ENCODE data around the gene SH3TC1. TPM values are rescaled to one million over a fixed set of nuclear protein-coding genes. Genes with fewer than 3 reads are reported as not detected.

Gene SH3TC1
- total RNA-seq, 4 donors from 2014 or later, result 13.7 to 18.7 (median 15.2) TPM

DNA sequence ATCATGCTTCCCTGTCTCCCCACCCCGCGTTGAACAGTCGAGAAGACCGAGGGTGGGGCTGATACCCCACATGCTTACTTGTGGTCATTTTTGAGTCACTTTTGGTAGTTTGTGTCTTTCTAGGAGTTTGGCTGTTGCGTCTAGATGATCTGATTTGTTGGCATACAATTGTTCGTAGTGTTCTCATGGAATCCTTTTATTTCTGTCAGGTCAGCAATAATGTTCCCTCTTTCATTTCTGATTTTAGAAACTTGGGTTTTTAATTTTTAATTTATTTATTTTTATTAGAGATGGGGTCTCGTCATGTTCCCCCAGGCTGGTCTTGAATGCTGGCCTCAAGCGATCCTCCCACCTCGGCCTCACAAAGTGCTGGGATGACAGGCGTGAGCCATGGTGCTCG is 30.9 kb downstream of the SH3TC1 start:
- no peak for DNase-seq (ENCODE audit: extremely low spot score)
- intact Hi-C loops (cut with DNase I), result no loop called here
- no peak overlapping the region for H3K27ac ChIP-seq (replicated peaks in 1 of 4)
- no peaks in the 10 kb centered on the region for H3K9me3 ChIP-seq
- no peak overlapping the region for H3K4me3 ChIP-seq
- 97% methylated on average over 11 of the region's 11 CpGs for WGBS
- no peaks in the 10 kb centered on the region for H3K27me3 ChIP-seq
- H3K4me1 ChIP-seq, result peaks cover 13 to 27% (median 18%) of the 10 kb centered on the region in 4 donors
- TF ChIP-seq EP300 (IDR thresholded peaks at IDR 0.05), result no peak
- TF ChIP-seq POLR2AphosphoS5 (IDR thresholded peaks at IDR 0.05), result no peak
- TF ChIP-seq CTCF (IDR thresholded peaks at IDR 0.05), result no peak
- TF ChIP-seq POLR2A (IDR thresholded peaks at IDR 0.05; ENCODE audit: low read depth), result no peak
- H3K36me3 ChIP-seq, result peaks cover 0 to 65% (median 28%) of the 10 kb centered on the region in 4 donors

DNA sequence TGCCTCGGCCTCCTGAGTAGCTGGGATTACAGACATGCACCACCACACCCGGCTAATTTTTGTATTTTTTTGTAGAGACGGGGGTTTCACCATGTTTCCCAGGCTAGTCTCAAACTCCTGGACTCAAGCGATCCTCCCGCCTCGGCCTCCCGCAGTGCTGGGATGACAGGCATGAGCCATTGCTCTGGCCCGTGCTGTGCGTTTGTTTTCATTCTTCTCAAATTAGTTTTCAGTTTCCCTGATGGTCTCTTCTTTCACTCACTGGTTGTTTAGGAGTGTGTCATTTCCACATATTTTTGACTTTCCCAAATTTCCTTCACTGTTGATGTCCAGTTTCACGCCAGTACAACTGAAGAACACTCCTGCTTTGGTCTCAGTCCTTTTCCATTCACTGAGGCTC is 31.8 kb downstream of the SH3TC1 start:
- no peaks in the 10 kb centered on the region for H3K9me3 ChIP-seq
- H3K36me3 ChIP-seq, result peaks cover 0 to 67% (median 35%) of the 10 kb centered on the region in 4 donors
- intact Hi-C loops (cut with DNase I), result no loop called here
- H3K4me3 ChIP-seq, result no peak overlapping the region
- no peaks in the 10 kb centered on the region for H3K27me3 ChIP-seq
- H3K27ac ChIP-seq (replicated peaks in 1 of 4), result no peak overlapping the region
- no peak for TF ChIP-seq CTCF (IDR thresholded peaks at IDR 0.05)
- TF ChIP-seq POLR2A (IDR thresholded peaks at IDR 0.05; ENCODE audit: low read depth), result no peak
- TF ChIP-seq POLR2AphosphoS5 (IDR thresholded peaks at IDR 0.05), result no peak
- TF ChIP-seq EP300 (IDR thresholded peaks at IDR 0.05), result no peak
- DNase-seq (ENCODE audit: extremely low spot score), result no peak
- peaks cover 13 to 25% (median 18%) of the 10 kb centered on the region in 4 donors for H3K4me1 ChIP-seq
- 97% methylated on average over 10 of the region's 10 CpGs for WGBS

GRCh38 chr4:8231551-8232049 is 32.5 kb downstream of the SH3TC1 start:
- intact Hi-C loops (cut with DNase I), result no loop called here
- Histone ChIP-seq H3K4me1 (peaks cover 13 to 19% (median 18%) of the 10 kb centered on the region in 4 donors), H3K27me3 (no peaks in the 10 kb centered on the region), H3K27ac (replicated peaks in 1 of 4) (no peak overlapping the region), H3K36me3 (peaks cover 0 to 72% (median 41%) of the 10 kb centered on the region in 4 donors), H3K4me3 (no peak overlapping the region), H3K9me3 (no peaks in the 10 kb centered on the region)
- DNase-seq (ENCODE audit: extremely low spot score), result no peak
- 93% methylated on average over 12 of the region's 21 CpGs for WGBS
- TF ChIP-seq EP300 (IDR thresholded peaks at IDR 0.05) (no peak), POLR2A (IDR thresholded peaks at IDR 0.05; ENCODE audit: low read depth) (no peak), POLR2AphosphoS5 (IDR thresholded peaks at IDR 0.05) (no peak)

DNA sequence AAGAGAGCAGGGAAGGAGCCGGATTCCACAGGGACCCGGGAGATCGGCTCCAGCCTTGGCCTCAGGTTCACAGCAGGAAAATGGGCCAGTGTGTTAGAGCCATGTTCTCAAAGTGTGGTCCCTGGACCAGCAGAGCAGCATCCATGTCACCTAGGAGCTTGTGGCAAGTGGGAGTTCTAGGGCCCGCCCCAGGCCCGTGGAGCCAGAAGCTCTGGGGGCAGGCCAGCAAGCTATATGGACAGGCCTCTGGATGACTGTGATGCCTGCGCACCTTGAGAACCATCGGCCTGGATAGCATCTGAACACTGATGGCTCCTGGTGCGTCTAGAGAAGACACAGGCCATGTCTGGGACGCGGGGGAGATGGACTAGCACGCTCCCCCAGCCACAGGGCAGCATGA is 33.7 kb downstream of the SH3TC1 start:
- Histone ChIP-seq H3K27ac (replicated peaks in 1 of 4) (no peak overlapping the region), H3K4me3 (no peak overlapping the region), H3K9me3 (no peaks in the 10 kb centered on the region), H3K36me3 (peaks cover 0 to 71% (median 42%) of the 10 kb centered on the region in 4 donors), H3K4me1 (peaks cover 13 to 14% (median 13%) of the 10 kb centered on the region in 4 donors), H3K27me3 (no peaks in the 10 kb centered on the region)
- 95% methylated on average over 4 of the region's 11 CpGs for WGBS
- intact Hi-C loops (cut with DNase I), result no loop called here
- DNase-seq (ENCODE audit: extremely low spot score), result no peak
- TF ChIP-seq POLR2AphosphoS5 (IDR thresholded peaks at IDR 0.05) (no peak), POLR2A (IDR thresholded peaks at IDR 0.05; ENCODE audit: low read depth) (no peak), CTCF (IDR thresholded peaks at IDR 0.05) (no peak), EP300 (IDR thresholded peaks at IDR 0.05) (no peak)

DNA sequence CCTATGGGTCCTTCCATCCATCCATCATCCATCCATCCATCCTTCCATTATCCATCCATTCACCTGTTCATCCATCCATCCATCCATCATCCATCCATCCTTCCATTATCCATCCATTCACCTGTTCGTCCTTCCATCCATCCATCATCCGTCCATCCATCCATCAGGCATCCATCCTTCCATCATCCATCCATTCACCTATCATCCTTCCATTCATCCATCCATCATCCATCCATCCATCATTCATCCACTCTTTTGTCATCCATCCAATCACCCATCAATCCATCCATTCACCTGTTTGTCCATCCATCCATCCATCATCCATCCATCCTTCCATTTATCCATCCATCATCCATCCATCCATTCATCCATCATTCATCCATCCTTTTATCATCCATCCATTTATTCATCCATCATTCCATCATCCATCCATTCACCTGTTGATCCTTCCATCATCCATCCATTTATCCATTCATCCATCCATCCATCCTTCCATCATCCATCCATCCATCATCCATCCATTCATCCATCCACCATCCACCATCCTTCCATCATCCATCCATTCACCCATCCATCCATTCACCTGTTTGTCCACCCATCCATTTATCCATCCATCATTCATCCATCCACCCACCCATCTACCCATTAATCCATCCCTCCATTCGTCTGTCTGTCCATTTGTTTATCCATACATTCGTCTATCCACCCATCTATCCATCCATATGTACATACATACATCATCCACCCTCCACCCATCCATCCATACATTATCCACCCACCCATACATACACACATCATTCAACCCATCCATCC is 34.8 kb downstream of the SH3TC1 start:
- intact Hi-C loops (cut with DNase I), result no loop called here
- Histone ChIP-seq H3K27me3 (no peaks in the 10 kb centered on the region), H3K27ac (replicated peaks in 1 of 4) (no peak overlapping the region), H3K9me3 (no peaks in the 10 kb centered on the region), H3K4me1 (peaks cover 2 to 3% (median 2%) of the 10 kb centered on the region in 4 donors), H3K4me3 (no peak overlapping the region), H3K36me3 (peaks cover 0 to 69% (median 43%) of the 10 kb centered on the region in 4 donors)
- no peak for DNase-seq (ENCODE audit: extremely low spot score)
- TF ChIP-seq CTCF (IDR thresholded peaks at IDR 0.05) (no peak), POLR2AphosphoS5 (IDR thresholded peaks at IDR 0.05) (no peak), EP300 (IDR thresholded peaks at IDR 0.05) (no peak), POLR2A (IDR thresholded peaks at IDR 0.05; ENCODE audit: low read depth) (no peak)
- 95% methylated on average over 4 of the region's 4 CpGs for WGBS

All from esophagus muscularis mucosa (tissue), 4 donors.